ENCODE data around the gene PPP2R3A.
A peak's percentile ranks its signal among the peaks of the same experiment; 100 is the strongest.

DNA sequence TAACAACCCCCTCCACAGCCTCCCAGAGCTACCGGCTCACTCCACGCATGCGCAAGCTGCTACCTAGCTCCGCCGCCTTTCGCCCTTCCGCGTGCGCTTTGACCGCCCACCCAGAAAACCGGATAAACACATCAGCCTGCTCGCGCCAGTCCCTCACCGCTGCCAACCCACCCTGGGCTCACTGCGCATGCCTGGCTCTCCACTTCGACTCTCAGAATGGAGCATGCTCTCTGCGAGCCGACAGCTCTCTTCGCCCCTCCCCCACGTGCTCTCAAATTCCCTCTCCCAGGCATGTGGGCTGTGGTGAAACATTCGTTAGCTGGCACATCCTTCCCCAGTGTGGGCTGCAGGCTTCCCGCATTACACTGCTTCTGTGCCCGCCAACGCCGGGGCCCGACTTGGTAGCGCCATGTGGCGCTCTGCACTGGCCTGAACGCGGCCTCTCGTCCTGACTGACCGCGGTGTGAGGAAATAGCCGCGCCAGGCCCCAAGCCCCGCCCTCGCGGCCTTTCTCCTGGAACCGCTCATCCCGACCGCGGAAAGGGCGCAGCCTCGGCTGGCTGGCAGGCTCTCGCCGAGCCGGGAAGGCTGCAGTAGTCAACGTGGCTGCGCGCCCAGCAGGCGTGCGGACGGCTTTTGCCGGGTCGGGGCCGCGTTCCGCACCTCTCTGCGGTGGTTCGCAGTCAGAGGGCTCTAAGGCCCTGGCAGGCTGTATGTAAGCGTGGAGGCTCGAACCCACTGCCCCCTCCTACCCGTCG is 231.1 kb downstream of the PPP2R3A start:
- peak; percentile 83 to 95 (median 93) for TF ChIP-seq POLR2A (IDR thresholded peaks at IDR 0.05)
- TF ChIP-seq, protein P1, sequence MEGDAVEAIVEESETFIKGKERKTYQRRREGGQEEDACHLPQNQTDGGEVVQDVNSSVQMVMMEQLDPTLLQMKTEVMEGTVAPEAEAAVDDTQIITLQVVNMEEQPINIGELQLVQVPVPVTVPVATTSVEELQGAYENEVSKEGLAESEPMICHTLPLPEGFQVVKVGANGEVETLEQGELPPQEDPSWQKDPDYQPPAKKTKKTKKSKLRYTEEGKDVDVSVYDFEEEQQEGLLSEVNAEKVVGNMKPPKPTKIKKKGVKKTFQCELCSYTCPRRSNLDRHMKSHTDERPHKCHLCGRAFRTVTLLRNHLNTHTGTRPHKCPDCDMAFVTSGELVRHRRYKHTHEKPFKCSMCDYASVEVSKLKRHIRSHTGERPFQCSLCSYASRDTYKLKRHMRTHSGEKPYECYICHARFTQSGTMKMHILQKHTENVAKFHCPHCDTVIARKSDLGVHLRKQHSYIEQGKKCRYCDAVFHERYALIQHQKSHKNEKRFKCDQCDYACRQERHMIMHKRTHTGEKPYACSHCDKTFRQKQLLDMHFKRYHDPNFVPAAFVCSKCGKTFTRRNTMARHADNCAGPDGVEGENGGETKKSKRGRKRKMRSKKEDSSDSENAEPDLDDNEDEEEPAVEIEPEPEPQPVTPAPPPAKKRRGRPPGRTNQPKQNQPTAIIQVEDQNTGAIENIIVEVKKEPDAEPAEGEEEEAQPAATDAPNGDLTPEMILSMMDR (IDR thresholded peaks at IDR 0.05) = peak in 4 of 7 experiments; percentile 6 to 21 (median 12)

Data from body of pancreas (tissue), 4 donors.